Smooth muscle cell (in vitro differentiated cells): ENCODE results near the gene OIT3. TPM values are rescaled to one million over a fixed set of nuclear protein-coding genes. Genes with fewer than 3 reads are reported as not detected.

Source experiments
- DNase-seq: peaks from one replicate; lab custom pipeline; 2025; ENCODE audit not compliant: unreplicated experiment; lab: John Stamatoyannopoulos, UW
- H2AFZ ChIP-seq: fragments of 200-600 bp; sonication (generic); 2 replicates; pipeline ENCODE4 v1.6.0; 2016; ENCODE audit warnings: antibody characterized with exemption, low read depth, mild to moderate bottlenecking
- H3F3A ChIP-seq: fragments of 200-600 bp; sonication (generic); 2 replicates; pipeline ENCODE4 v1.6.0; 2017; ENCODE audit warnings: antibody characterized with exemption, low read depth
- H3K27ac ChIP-seq: fragments of 200-600 bp; sonication (generic); 2 replicates; pipeline ENCODE4 v1.5.1; 2016; ENCODE audit warnings: low read depth, mild to moderate bottlenecking
- H3K27me3 ChIP-seq: fragments of 200-600 bp; sonication (generic); 2 replicates; pipeline ENCODE4 v1.6.1; 2016; ENCODE audit warnings: low read depth, mild to moderate bottlenecking
- H3K36me3 ChIP-seq: fragments of 200-600 bp; sonication (generic); 2 replicates; pipeline ENCODE4 v1.5.1; 2016; ENCODE audit warnings: low read depth
- H3K4me1 ChIP-seq: fragments of 200-600 bp; sonication (generic); 2 replicates; pipeline ENCODE4 v1.5.1; 2016; ENCODE audit warnings: low read depth
- H3K4me2 ChIP-seq: fragments of 200-600 bp; sonication (generic); 2 replicates; pipeline ENCODE4 v1.6.0; 2016; ENCODE audit warnings: mild to moderate bottlenecking
- H3K4me3 ChIP-seq: fragments of 200-600 bp; sonication (generic); 2 replicates; pipeline ENCODE4 v1.5.1; 2016; ENCODE audit warnings: mild to moderate bottlenecking
- H3K79me2 ChIP-seq: fragments of 200-600 bp; sonication (generic); 2 replicates; pipeline ENCODE4 v1.6.0; 2016; ENCODE audit warnings: low read depth, mild to moderate bottlenecking
- H3K9ac ChIP-seq: fragments of 200-600 bp; sonication (generic); 2 replicates; pipeline ENCODE4 v1.6.0; 2016; ENCODE audit warnings: low read depth
- H3K9me3 ChIP-seq: fragments of 200-600 bp; sonication (generic); replicated peaks from 2 replicates; pipeline ENCODE4 v1.5.1; 2016; ENCODE audit warnings: low read depth
- H4K20me1 ChIP-seq: fragments of 200-600 bp; sonication (generic); 2 replicates; pipeline ENCODE4 v1.6.0; 2016; ENCODE audit warnings: low read depth
- CTCF ChIP-seq: fragments of 200-600 bp; sonication (generic); IDR thresholded peaks from 2 replicates; pipeline ENCODE4 v1.5.1; 2017; ENCODE audit warnings: borderline replicate concordance, mild to moderate bottlenecking, antibody characterized with exemption; ENCODE audit not compliant: insufficient read depth, poor library complexity, severe bottlenecking
- WGBS: methylation state at CpG from one replicate; pipeline ENCODE4 v1.1.7; 2016; ENCODE audit warnings: low lambda C conversion rate; 5-methylcytosine and 5-hydroxymethylcytosine counted together
- polyA plus RNA-seq: library from polyadenylated mRNA; unstranded; fragments of >200 nt; fragmentation: Nextera tagmentation; extraction: Ambion mirVana; gene quantifications from 2 replicates; pipeline ENCODE4 v1.2.1, GENCODE V29; 2016
- total RNA-seq: library from RNA; depleted of rRNA; stranded (reverse); fragments of >200 nt; gene quantifications from 2 replicates; pipeline ENCODE4 v1.2.3, GENCODE V29; 2014

OIT3 gene
- total and polyA plus RNA-seq, 2 experiments from 2014 or later = 0.08 TPM; not detected in 1

GRCh38 chr10:72954596-72955554 is 61.3 kb downstream of the OIT3 start, which contains the start of gene PLA2G12B:
PLA2G12B (minus strand) TSS chr10:72954806; CDS start chr10:72954685, 121 bp downstream.
- Histone ChIP-seq H3K27ac (no peak within 1 kb of the TSS), H3K27me3 (no peaks in the 10 kb centered on the region)
- no peak for DNase-seq

GRCh38 chr10:72956001-72956400 is 62.5 kb downstream of the OIT3 start:
- H3K27ac ChIP-seq = no peak overlapping the region
- H3K27me3 ChIP-seq = no peaks in the 10 kb centered on the region

More at GRCh38 chr10:72954596-72955554, 61.3 kb downstream of the OIT3 start, which contains the start of gene PLA2G12B:
- H3K36me3 ChIP-seq = no peaks in the 10 kb centered on the region
- H2AFZ ChIP-seq = no peak within 1 kb of the TSS
- TF ChIP-seq CTCF = no peak
- no peak within 1 kb of the TSS for H3K4me2 ChIP-seq
- H3K4me1 ChIP-seq = peaks cover 7% of the 10 kb centered on the region
- H3K9me3 ChIP-seq = no peaks in the 10 kb centered on the region
- no peaks in the 10 kb centered on the region for H3K79me2 ChIP-seq
- peak within 1 kb of the TSS; percentile 35 for H3K4me3 ChIP-seq
- H3F3A ChIP-seq = no peaks in the 10 kb centered on the region
- WGBS = 89% methylated on average over 12 of the region's 12 CpGs
- H4K20me1 ChIP-seq = no peaks in the 10 kb centered on the region
- H3K9ac ChIP-seq = no peak within 1 kb of the TSS

GRCh38 chr10:72976886-72977285 is 83.3 kb downstream of the OIT3 start:
- no peak overlapping the region for H3K4me3 ChIP-seq
- 80% methylated on average over 1 of the region's 1 CpG for WGBS

More at GRCh38 chr10:72956001-72956400, 62.5 kb downstream of the OIT3 start:
- peaks cover 7% of the 10 kb centered on the region for H3K4me1 ChIP-seq
- no peaks in the 10 kb centered on the region for H4K20me1 ChIP-seq
- no peak overlapping the region for H3K9ac ChIP-seq
- no peaks in the 10 kb centered on the region for H3K79me2 ChIP-seq
- no peaks in the 10 kb centered on the region for H3K9me3 ChIP-seq
- no peaks in the 10 kb centered on the region for H3K36me3 ChIP-seq
- no peak for DNase-seq
- no peaks in the 10 kb centered on the region for H3F3A ChIP-seq
- H3K4me2 ChIP-seq = no peak overlapping the region
- no peak for TF ChIP-seq CTCF
- H2AFZ ChIP-seq = no peak overlapping the region
- H3K4me3 ChIP-seq = no peak overlapping the region

More at GRCh38 chr10:72976886-72977285, 83.3 kb downstream of the OIT3 start:
- Histone ChIP-seq H3K9ac (no peak overlapping the region), H3F3A (no peaks in the 10 kb centered on the region), H4K20me1 (no peaks in the 10 kb centered on the region), H3K9me3 (peaks cover 34% of the 10 kb centered on the region), H3K79me2 (no peaks in the 10 kb centered on the region), H3K36me3 (no peaks in the 10 kb centered on the region), H3K4me1 (no peaks in the 10 kb centered on the region), H3K4me2 (no peak overlapping the region), H2AFZ (no peak overlapping the region), H3K27me3 (no peaks in the 10 kb centered on the region), H3K27ac (no peak overlapping the region)
- no peak for DNase-seq
- TF ChIP-seq CTCF = no peak
